ENCODE results near the gene LRRC1.
"Not testable (repeated sequence)": the region's sequence is repeated elsewhere in the genome, so short reads cannot be mapped to it uniquely, and the experiment has no call there.

The LRRC1 gene

GRCh38 chr6:53794720-53795339, at the start of gene LRRC1:
TSS of gene LRRC1 (plus strand) at chr6:53795005. CDS start at chr6:53795257, 252 bp downstream.
- peak; percentile 76 to 80 for DNase-seq

- no peak for DNase-seq
These were observed 48.2 kb upstream of the LRRC1 start for GRCh38 chr6:53746442-53747103.

DNA sequence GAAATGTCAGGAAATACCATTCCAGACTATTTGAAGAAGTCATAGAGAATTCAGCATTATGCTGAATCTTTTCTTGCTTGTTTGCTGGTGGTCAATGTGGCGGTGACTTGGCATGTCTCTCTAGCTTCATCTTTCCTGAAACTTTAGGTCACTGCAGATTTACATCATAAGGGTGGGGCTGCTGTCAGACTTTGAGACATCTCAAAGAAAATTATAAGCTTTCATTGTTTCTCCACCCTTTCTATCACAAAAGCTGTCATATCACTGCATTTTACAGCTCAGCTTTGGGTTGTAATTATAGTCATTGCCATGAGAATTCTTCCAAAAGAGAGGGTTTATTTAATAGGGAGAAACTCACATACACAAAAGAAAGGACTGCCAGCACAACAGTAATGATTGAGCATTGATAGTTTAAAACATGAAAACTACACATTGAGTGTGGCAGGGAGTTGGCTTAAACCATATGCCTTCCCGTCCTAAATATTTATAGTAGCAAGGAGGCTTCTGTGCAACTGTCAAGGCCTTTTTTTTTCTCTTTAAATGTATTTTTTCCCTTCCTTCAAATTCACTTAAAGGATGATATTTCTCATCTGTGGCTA, 44.7 kb upstream of the LRRC1 start:
- no peak for DNase-seq

DNA sequence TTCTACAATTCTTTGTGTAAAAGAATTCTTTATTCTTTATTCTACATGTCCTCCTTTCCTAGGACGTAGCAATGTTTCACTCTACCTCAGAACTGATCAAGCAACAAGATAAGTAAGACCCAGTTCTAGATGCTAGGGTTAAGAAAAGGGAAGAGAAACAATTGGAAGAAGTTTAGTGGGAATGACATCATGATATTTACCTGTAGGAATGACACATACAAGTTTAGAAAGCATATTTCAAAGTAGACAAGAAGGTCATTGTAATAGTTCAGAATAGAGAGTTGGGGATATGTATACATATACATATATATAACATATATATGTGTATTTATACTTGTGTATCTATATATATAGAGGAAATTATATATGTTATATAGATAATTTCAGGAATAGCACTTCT, 43.4 kb upstream of the LRRC1 start:
- DNase-seq = no peak

DNA sequence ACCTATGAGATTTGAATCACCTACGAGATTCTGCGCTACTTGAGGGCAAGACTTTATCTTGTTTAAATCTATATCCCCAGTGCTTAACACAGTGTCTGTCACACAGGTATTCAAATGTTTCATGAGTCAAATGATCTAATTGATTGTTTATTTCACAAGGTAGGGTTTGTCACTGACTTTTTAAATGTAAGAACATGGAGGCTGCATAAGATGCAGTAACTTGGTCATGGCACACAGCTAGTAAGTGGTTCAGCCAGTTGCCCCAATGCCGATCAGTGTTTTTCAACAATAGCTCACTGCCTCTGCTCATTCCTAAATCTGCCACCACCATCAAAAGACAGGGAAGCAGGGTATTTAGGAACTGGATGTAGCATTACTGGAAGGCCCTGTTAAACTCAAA, 42.4 kb upstream of the LRRC1 start:
- no peak for DNase-seq

GRCh38 chr6:53752856-53753255, 41.9 kb upstream of the LRRC1 start:
- DNase-seq = no peak

DNA sequence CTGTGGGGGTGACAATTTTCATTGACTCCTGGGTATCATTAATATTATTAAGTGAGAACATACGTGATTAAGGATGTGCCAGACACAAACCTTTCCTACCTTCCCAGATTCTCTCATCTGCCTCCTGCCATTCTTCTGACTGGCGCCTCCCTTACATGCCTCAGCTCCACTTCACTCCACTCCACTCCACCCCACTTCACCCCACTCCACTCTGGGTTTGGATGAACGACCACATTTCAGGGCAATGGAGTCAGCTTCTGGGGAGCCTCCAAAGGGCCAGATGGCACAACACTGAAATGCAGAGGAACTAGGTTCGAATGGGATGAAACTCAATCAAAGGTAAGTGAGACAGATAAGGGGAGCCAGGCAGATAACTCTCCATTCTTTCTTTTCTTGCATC, 40.5 kb upstream of the LRRC1 start:
- no peak for DNase-seq

DNA sequence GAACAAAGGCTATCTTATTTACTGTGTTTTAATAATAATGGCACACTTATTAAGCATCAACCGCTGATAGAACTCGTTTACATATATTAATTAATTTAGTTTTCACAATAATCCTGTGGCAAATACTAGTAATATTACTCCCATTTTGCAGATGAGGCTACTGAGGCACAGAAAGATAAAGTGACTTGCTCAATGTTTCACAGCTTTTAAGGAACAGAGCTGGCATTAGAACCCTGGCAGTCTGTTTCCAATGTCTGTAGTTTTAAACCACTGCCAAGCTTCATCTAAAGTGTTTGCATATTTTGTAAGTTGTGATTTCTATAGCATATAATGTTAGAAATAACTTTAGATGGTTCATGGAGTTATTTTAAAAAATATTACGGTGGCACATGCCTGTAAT, 38.4 kb upstream of the LRRC1 start:
- no peak for DNase-seq

DNA sequence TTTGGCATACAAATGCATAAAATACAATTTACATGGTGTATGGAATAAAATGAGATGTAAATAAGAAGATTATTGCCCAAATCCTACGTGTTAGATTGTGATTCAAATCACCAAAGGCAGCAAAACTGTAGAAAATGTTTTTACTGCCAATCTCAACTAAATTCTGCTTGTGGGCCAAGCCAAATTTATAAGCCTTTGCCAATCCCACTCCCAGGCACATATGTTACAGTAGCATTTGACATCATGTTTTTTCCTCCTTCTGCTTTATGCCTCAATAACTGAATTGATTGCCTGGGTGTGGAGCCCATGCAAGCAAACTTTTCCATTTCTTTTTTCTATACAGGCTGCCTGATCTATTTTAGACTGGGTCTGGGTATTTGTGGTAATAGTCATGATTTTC, 36.3 kb upstream of the LRRC1 start:
- no peak for DNase-seq

DNA sequence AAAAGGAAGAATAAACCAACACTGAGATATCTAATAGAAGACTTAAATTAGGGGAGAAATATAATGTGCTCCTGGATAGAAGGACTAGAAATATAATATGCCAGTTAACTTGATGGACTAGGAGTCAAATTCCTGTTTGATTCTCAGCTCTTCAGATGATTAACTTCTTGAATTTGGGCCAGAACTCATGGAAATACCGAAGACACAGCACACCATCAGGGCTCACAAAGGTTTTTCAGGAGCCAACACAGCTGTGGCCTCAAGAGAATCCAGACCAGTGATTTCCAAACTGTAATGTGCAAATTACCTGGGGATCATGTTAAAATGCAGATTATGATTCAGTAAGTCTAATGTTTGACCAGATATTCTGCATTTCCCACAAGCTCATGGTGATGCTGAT, 33.8 kb upstream of the LRRC1 start:
- DNase-seq = no peak

GRCh38 chr6:53765270-53765669, 29.5 kb upstream of the LRRC1 start:
- DNase-seq = no peak

DNA sequence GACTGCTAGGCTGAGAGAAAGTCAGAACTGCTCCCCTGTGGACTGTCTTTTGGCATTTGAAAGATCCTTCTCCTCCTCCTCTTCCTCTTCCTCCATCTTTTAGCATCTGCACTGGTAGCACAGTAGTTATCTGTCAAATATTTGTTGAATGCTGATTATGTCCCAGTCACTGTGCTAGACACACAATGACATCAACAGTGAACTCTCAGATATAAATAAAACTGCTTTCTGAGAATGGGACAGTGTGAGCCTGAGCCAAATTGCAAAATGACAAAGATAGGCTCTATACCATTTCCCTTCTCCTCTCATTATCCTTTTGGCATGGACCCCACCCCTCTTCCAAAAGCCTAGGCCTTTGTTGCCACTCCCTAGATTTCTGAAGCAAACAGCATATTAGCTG, 27.9 kb upstream of the LRRC1 start:
- no peak for DNase-seq

GRCh38 chr6:53767941-53768340, 26.9 kb upstream of the LRRC1 start:
- no peak for DNase-seq

DNA sequence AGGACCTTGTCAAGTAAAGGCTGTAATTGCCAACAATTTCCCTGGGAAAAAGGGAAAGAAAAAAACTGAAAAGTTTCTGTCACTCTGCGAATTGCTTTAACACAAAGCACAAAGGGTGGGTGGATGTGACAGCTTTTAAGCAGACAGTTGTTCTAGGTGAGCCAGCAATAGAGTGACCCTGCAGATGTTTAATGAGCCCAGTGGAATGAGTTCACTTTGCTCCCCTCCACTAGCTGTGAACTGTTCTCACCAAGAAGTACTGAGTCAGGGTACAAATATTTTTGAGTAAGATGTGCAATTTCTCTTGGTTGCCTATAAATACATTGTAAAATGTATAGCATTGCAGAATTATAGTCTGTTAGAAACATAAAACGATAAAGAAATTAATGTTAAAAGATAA, 26.2 kb upstream of the LRRC1 start:
- DNase-seq = no peak

DNA sequence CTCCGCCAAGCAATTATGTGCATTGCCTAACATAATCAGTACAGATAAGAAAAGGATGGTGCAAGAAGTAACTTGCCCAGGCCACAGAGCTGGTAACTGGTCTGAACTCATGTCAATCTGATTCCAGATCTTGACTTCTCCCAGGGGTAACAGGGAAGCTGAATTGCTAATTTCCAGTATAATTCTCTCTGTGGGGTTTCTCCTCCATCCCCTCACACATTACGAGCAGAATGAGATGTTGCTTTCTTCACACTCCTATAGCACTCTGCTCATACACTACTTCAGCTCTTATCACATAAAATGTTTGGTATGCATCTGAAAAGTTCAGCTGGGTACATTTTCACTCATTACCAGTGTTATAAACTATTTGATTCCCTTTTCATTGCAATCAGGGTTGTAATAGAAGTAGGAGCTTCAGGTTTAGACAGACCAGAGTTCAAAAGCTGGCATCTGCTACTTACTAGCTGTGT, 24.0 kb upstream of the LRRC1 start:
- no peak for DNase-seq

- DNase-seq = no peak
These were observed 22.8 kb upstream of the LRRC1 start for GRCh38 chr6:53771785-53772624.

GRCh38 chr6:53773044-53773696, 21.6 kb upstream of the LRRC1 start:
- DNase-seq = no peak

GRCh38 chr6:53776152-53776551, 18.7 kb upstream of the LRRC1 start:
- DNase-seq = not testable (repeated sequence)

DNA sequence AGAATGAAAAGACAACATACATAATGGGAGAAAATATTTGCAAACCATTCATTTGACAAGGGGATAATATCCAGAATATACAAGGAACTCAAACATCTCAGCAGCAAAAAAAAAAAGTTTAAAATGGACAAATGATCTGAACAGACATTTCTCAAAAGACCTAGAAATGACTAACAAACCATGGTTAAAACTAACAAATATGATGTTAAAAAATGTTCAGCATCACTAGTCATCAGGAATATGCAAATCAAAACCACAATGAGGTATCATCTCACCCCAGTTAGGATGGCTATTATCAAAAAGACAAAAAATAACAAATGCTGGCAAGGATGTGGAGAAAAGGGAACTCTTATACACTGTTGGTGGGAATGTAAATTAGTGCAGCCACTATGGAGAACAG, 9.8 kb upstream of the LRRC1 start:
- not testable (repeated sequence) for DNase-seq

GRCh38 chr6:53786832-53787231, 8.0 kb upstream of the LRRC1 start:
- DNase-seq = no peak

DNA sequence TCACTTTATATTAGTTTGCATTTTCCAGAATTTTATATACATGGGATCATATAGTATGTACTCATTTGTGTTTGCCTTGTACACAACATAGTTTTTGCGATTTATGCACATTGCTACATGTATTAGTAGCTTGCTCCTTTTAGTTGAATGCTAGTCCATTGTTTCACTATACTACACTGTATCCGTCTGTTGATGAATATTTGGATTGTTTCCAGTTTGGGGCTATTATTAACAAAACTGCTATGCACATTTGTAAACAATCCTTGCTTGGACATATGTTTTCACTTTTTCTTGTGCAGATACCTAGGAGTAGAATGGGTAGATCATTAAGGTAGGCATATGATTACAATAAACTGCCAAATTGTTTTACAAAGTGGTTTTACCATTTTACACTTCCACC, 3.9 kb upstream of the LRRC1 start:
- DNase-seq = no peak

- DNase-seq = no peak
These were observed 2.8 kb upstream of the LRRC1 start for GRCh38 chr6:53792016-53792415.

GRCh38 chr6:53792973-53793317, 1.9 kb upstream of the LRRC1 start:
- no peak for DNase-seq
